ENCODE data around the gene CDH13.

GRCh38 chr16:83743241-83743640 is 1116.5 kb downstream of the CDH13 start:
- no peak for TF ChIP-seq CTCF (conservative IDR thresholded peaks at IDR 0.05)
- no peak for TF ChIP-seq ZFX (IDR thresholded peaks at IDR 0.05)
